ENCODE measurements around the gene RAB19. TPM values are rescaled to one million over a fixed set of nuclear protein-coding genes. Genes with fewer than 3 reads are reported as not detected.

The RAB19 gene
- total RNA-seq, 1 donor from 2014 or later, result not detected

- DNase-seq (ENCODE audit: low spot score), result peak; percentile 17
- Mint-ChIP-seq H3K27me3 (ENCODE audit: low read depth) (peaks cover 1% of the 10 kb centered on the region), H3K9me3 (ENCODE audit: low read depth) (no peaks in the 10 kb centered on the region), H3K4me3 (ENCODE audit: unreplicated experiment) (no peak overlapping the region), H3K36me3 (ENCODE audit: low read depth) (no peaks in the 10 kb centered on the region), H3K4me1 (ENCODE audit: low read depth) (peaks cover 23% of the 10 kb centered on the region), H3K27ac (ENCODE audit: unreplicated experiment) (no peak overlapping the region)
- TF ChIP-seq CTCF (IDR thresholded peaks at IDR 0.05), result no peak
Measured at GRCh38 chr7:140393756-140394306, 10.0 kb upstream of the RAB19 start.

DNA sequence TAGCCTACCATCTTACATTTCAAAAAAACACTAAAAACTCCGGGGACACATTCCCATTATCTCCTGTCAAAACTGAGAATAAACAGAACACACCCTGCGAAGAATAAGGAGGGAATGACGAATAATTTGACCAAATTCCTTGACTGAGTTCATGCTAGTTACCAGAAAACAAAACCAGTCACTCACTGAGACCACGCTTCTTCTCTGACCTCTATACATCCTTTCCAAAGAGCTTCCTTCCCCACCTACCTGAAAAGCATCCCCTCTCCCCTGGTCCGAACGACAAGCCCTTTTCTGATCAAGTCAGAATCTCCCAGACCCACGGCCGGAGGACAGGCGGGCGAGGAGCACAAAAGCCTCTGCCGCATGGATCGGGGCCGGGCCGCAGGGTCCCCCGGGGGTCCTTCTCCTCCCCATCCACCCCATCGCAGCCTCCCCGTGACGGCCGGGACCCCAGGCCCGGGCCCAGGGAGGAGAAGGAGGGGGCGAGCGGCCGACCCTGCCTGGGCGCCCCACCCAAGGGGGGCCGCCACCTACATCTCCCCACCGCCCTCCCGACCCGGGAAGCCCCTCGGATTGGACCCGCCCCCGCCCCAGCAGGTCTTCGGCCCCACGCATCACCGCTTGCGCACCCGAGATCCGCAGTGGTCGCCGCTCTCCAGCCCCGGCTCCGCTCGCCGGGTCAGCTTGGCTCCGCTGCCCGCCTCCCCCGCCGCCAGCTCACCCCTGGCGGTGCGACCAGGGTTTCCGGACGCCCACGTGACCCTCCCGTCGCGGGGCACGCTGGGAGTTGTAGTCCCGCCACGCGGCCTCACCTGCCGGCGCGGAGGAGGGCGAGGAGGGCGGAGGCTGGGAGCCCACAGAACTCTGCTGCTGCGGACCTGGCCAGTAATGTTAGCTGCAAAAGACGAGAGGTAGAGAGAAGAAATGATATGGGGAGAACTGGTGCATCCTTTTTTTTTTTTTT is 5.8 kb upstream of the RAB19 start, which contains the start of gene SLC37A3:
Gene SLC37A3 (minus strand): TSS at position 747 of the 967 bp plus-strand sequence. CDS start 16,004 bp downstream, outside the sequence.
- H3K36me3 Mint-ChIP-seq (ENCODE audit: low read depth), result no peaks in the 10 kb centered on the region
- peaks cover 10% of the 10 kb centered on the region for H3K27me3 Mint-ChIP-seq (ENCODE audit: low read depth)
- H3K4me1 Mint-ChIP-seq (ENCODE audit: low read depth), result peaks cover 23% of the 10 kb centered on the region
- peak within 1 kb of the TSS; percentile 89 for H3K4me3 Mint-ChIP-seq (ENCODE audit: unreplicated experiment)
- peak within 1 kb of the TSS; percentile 86 for H3K27ac Mint-ChIP-seq (ENCODE audit: unreplicated experiment)
- TF ChIP-seq CTCF (IDR thresholded peaks at IDR 0.05), result peak; percentile 34
- H3K9me3 Mint-ChIP-seq (ENCODE audit: low read depth), result no peaks in the 10 kb centered on the region
- peak; percentile 95 for DNase-seq (ENCODE audit: low spot score)

DNA sequence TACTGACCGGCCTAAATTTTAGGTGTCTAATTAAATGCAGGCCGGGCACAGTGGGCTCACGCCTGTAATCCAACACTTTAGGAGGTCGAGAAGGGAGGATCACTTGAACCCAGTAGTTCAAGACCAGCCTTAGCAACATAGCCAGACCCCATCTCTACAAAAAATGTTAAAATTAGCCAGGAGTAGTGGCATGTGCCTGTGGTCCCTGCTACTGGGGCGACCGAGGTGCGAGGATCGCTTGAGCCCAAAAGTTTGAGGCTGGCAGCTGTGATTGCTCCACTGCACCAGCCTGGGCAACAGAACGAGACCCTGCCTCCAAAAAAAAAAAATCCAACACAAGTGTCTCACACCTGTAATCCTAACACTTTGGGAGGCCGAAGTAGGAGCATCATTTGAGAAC is 5.0 kb upstream of the RAB19 start:
- Mint-ChIP-seq H3K36me3 (ENCODE audit: low read depth) (no peaks in the 10 kb centered on the region), H3K27me3 (ENCODE audit: low read depth) (peaks cover 13% of the 10 kb centered on the region), H3K4me3 (ENCODE audit: unreplicated experiment) (peak overlapping the region; percentile 89), H3K4me1 (ENCODE audit: low read depth) (peaks cover 27% of the 10 kb centered on the region), H3K9me3 (ENCODE audit: low read depth) (no peaks in the 10 kb centered on the region), H3K27ac (ENCODE audit: unreplicated experiment) (peak overlapping the region; percentile 27)
- DNase-seq (ENCODE audit: low spot score), result peak; percentile 58
- TF ChIP-seq CTCF (IDR thresholded peaks at IDR 0.05), result no peak

DNA sequence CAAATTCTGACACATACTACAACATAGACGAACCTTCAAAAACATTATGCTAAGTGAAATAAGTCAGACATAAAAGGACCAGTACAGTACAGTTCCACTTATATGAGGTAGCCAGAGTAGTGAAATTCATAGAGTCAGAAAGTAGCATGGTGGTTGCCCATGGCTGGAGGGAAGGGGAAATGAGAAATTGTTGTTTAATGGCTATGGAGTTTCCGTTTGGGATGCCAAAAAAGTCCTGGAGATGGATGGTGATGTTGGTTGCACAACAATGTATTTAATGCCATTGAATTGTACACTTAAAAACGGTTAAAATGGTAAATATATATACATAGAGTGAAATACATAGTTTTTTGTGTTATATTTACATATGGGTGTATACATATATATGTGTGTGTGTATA is 3.5 kb upstream of the RAB19 start:
- Mint-ChIP-seq H3K4me3 (ENCODE audit: unreplicated experiment) (no peak overlapping the region), H3K27ac (ENCODE audit: unreplicated experiment) (no peak overlapping the region), H3K9me3 (ENCODE audit: low read depth) (no peaks in the 10 kb centered on the region), H3K27me3 (ENCODE audit: low read depth) (peaks cover 17% of the 10 kb centered on the region), H3K36me3 (ENCODE audit: low read depth) (no peaks in the 10 kb centered on the region), H3K4me1 (ENCODE audit: low read depth) (peaks cover 35% of the 10 kb centered on the region)
- no peak for TF ChIP-seq CTCF (IDR thresholded peaks at IDR 0.05)
- no peak for DNase-seq (ENCODE audit: low spot score)

- no peak overlapping the region for H3K27ac Mint-ChIP-seq (ENCODE audit: unreplicated experiment)
- no peak for TF ChIP-seq CTCF (IDR thresholded peaks at IDR 0.05)
- DNase-seq (ENCODE audit: low spot score), result no peak
- no peaks in the 10 kb centered on the region for H3K9me3 Mint-ChIP-seq (ENCODE audit: low read depth)
- H3K4me3 Mint-ChIP-seq (ENCODE audit: unreplicated experiment), result no peak overlapping the region
- H3K4me1 Mint-ChIP-seq (ENCODE audit: low read depth), result peaks cover 20% of the 10 kb centered on the region
- peaks cover 17% of the 10 kb centered on the region for H3K27me3 Mint-ChIP-seq (ENCODE audit: low read depth)
- H3K36me3 Mint-ChIP-seq (ENCODE audit: low read depth), result no peaks in the 10 kb centered on the region
Measured at GRCh38 chr7:140402178-140402835, 1.6 kb upstream of the RAB19 start.
